ENCODE results near the gene ABHD12.
A peak's percentile ranks its signal among the peaks of the same experiment; 100 is the strongest.
"Not testable (repeated sequence)": the region's sequence is repeated elsewhere in the genome, so short reads cannot be mapped to it uniquely, and the experiment has no call there.

Gene ABHD12

DNA sequence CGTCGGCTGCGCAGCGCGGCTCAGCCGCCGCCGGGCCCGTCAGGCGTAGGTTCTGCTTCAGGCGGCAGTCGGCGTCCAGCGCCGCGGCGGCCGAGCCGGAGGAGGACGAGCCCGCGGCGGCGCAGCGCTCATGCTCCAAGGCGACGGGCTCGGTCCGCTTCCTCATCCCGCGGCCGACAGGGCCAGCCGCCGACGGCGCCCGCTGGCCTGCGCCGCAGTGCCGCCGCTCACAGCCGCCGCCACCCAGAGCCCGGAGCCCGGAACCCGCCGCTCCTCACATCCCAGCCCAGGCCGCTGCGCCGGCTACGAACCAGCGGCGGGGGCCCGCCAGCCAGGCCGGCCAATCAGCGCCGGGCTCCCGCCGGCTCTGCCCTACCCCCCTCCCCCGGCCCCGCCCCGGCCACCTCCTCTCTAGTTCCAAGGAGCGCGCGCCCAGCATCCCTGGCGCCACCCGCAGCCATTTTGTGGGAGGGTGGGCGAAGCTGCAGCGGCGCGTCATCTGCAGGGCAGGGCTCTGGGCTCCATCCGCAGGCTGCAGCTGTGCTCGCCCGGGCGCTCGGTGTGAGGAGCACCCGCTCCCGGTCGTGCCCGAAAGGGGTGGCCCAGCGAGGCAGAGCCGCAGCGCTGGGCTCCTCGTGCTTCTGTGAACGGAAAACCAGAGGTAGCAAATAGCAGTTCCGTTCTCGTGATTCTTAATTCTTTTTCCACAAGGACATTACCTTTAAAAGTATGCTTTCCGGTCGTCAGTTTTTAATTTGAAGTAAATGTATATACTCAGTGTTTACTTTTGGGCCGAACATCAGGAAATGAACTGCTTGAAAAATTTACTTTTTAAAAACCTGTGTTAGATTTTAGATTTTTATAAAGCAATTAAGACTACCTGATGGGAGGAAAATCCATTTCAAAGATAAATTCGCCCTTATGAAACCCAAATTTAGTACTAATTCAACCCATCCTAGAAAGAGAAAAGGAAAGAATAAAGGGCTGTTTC, at the start of gene ABHD12:
TSS of gene ABHD12 (minus strand) at position 298 of the 991 bp plus-strand sequence. CDS start at position 166, 132 bp downstream.
- DNase-seq, result peak; percentile 94

DNA sequence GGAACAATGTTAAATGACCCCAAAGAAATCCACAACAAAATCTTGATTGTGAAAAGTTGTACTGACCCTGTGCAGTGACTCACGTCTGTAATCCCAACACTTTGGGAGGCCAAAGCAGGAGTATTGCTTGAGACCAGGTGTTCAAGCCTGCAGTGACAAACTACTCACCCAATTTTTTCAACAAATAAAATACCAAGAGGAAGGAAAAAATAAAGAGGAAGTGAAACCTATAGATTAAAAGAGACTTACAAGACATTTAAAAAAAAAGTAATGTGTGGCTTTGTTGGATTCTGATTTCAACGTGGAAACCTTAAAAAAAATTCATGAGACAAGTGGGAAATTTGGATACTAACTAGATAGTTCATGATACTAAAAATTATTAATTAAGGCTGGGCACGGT, 48.7 kb upstream of the ABHD12 start:
- no peak for DNase-seq

DNA sequence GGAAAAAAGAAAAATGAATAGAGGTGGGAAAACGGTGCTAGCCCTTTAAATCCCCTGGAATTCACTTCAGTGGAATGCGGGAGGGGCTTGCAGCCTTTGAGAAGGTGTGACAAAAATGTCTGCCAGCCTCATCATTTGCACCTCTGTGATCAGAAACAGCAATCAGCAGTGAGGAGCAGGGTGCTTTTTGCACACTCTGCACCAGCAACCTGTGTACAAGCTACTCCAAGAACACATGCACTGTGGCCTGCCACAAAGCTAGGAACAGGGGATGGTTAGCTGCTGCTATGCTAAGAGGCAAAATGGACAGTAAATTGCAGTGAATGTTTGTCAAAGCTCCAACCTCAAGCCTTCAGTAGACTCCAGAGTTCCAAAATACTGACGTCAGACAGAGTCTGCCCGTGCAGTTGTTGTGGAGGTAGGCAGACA, 46.5 kb upstream of the ABHD12 start:
- DNase-seq, result no peak

DNA sequence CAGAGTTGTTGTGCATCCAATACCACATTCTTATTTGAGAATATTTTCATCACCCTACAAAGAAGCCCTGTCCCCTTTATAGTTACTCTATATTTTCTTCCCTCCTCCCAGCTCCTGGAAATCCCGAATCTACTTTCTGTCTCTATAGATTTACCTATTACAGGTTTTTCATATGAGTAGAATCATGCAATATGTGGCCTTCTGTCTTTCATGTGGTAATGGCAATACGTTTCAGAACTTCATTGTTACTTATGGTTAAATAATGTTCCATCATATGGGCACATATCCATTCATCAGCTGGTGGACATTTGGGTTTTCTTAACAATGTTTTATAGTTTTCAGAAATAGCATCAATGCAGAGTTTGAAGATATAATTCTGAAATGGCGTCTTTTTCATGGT, 33.9 kb upstream of the ABHD12 start:
- DNase-seq, result no peak

DNA sequence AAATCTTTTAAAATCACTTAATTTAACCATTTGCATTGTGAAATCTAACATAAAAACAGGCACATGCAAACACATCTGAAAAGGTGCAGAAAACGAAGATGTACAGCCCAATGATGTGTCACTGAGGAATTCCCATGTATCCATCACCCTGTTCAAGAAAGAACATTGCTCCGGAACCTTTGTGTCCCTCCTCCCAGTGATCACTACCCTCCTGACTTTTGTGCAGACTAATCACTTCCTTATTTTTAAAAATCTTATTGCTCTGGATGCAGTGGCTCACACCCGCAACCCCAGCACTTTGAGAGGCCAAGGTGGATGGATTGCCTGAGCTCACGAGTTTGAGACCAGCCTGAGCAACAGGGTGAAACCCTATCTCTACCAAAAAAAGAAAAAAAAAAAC, 31.4 kb upstream of the ABHD12 start:
- DNase-seq, result no peak

- no peak for DNase-seq
Measured at GRCh38 chr20:25421102-25421501, 30.5 kb upstream of the ABHD12 start.

GRCh38 chr20:25418776-25419175, 28.1 kb upstream of the ABHD12 start:
- no peak for DNase-seq

- no peak for DNase-seq
Measured at GRCh38 chr20:25408890-25409289, 18.3 kb upstream of the ABHD12 start.

DNA sequence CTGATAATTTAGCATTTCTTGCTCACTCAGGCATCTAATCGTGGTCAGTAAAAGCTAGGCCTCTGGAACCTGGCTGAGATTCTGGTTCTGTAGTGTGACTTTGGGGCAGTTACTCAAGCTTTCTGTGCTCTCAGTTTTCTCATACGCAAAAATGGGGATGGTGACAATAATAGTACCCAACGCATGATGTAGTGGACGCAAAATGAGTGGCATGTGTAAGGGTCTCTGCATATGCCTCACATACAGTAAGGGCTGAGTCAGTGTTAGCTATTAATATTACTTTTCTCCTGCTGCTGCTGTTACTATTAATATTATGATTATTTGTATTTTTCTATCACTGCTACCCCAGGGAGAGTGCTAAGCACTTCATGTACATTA, 17.5 kb upstream of the ABHD12 start:
- DNase-seq, result no peak

GRCh38 chr20:25407311-25408169, 16.9 kb upstream of the ABHD12 start, which contains the start of gene GINS1:
Gene GINS1, plus strand, starts transcription at chr20:25407673. Its CDS starts 148 bp downstream, at chr20:25407821.
- peak; percentile 82 for DNase-seq

GRCh38 chr20:25402583-25402982, 11.9 kb upstream of the ABHD12 start:
- DNase-seq, result no peak

- not testable (repeated sequence) for DNase-seq
Measured at GRCh38 chr20:25400291-25400732, 9.7 kb upstream of the ABHD12 start.

GRCh38 chr20:25399037-25399430, 8.4 kb upstream of the ABHD12 start:
- DNase-seq, result peak; percentile 64

- DNase-seq, result no peak
Measured at GRCh38 chr20:25398376-25399036, 7.9 kb upstream of the ABHD12 start.

- DNase-seq, result no peak
Measured at GRCh38 chr20:25397821-25398220, 7.2 kb upstream of the ABHD12 start.

DNA sequence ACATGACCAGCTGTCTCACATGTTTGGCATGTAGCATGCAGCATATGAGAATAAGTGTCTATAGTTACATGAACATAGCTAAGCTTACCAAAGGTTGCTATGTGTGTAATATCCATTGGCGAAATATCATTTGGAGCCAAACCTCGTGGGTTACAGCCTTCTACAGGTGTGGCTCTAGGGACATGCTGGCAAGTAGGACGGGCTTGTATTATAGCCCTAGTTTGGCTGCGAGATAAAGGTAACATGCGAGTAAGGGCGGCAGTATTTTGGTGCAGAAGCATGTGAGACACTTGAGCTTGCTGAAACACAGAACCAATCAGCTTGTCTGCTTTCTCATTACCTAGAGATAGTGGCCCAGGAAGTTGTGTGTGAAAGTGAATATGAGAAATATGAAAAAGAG, 6.5 kb upstream of the ABHD12 start:
- no peak for DNase-seq

DNA sequence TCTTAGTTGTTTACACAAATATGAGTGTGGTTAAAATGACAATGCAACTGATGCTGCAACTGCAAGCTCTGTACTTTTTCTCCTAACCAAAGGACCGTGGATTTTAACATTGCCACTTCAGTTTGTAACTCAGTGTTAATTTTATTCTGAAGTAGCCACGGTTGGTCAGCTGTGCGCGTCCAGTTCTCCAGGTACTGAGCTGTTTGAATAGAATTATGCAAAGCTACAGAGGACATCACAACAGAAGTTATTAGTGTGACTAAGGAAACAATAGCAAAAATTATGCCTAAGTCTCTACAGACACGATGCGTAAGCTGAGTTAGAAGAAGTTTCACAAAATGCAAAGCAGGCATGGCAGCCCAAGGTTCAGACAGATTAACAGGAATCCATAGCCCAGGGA, 4.4 kb upstream of the ABHD12 start:
- DNase-seq, result no peak

GRCh38 chr20:25394276-25394675, 3.6 kb upstream of the ABHD12 start:
- DNase-seq, result no peak

DNA sequence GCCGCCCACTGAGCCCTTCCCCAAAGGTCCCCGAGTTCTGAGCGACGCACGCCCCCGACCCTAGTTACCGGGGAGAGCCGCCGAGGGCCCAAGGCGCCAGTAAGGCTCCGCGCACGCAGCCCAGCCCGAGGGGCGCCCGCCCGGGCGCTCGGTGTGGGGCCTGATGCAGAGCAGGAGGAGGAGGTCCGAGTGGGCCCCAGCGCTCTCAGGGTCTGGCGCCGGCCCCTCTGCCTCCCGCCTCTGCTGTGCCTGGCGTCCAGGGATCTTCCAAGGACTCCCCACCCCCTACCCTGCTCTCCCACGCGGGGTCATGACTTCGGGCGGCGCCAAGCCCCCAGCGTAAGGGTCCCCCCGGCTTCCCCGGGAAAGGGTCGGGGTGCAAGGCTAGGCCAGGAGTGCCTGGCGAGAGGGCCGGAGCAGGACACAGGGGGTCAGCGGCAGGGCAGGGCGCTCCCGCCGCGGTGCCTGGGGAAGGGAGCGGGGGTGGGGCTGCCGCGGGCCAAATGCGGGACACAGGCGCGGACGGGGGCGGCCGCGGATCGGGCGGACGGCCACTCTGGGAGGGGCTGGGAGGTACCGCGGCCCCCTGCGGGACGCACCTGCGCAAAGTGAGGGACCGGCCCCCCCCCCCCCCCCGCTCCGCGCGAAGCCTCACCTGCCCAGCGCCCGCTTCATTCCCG, 637 bp downstream of the ABHD12 start:
- DNase-seq, result no peak

GRCh38 chr20:25389401-25389857, 1.2 kb downstream of the ABHD12 start:
- DNase-seq, result no peak

- DNase-seq, result no peak
Measured at GRCh38 chr20:25382704-25383370, 7.8 kb downstream of the ABHD12 start.

All from CD4-positive, alpha-beta T cell treated with Interleukin-12 subunit alpha and Interleukin-12 subunit beta, for 1 hour (primary cell).